Islet precursor cell (in vitro differentiated cells): Measurements from ENCODE around the gene CRCP.
"Not testable (repeated sequence)": the region's sequence is repeated elsewhere in the genome, so short reads cannot be mapped to it uniquely, and the experiment has no call there.

Experiments used
- DNase-seq: peaks from one replicate; pipeline ENCODE4 v3.0.0-alpha.2; 2018

The CRCP gene

GRCh38 chr7:66110856-66111255 is 3.8 kb upstream of the CRCP start:
- peak; percentile 94 for DNase-seq

- DNase-seq = not testable (repeated sequence)
Measured at GRCh38 chr7:66116680-66117420, 2.2 kb downstream of the CRCP start.

GRCh38 chr7:66118603-66119002 is 4.0 kb downstream of the CRCP start:
- no peak for DNase-seq

GRCh38 chr7:66119245-66119850 is 4.7 kb downstream of the CRCP start:
- DNase-seq = no peak

GRCh38 chr7:66123175-66123528 is 8.5 kb downstream of the CRCP start:
- DNase-seq = no peak

GRCh38 chr7:66124569-66124861 is 9.9 kb downstream of the CRCP start:
- not testable (repeated sequence) for DNase-seq

- no peak for DNase-seq
Measured at GRCh38 chr7:66125052-66125694, 10.5 kb downstream of the CRCP start.

- DNase-seq = not testable (repeated sequence)
Measured at GRCh38 chr7:66125781-66126352, 11.2 kb downstream of the CRCP start.

- not testable (repeated sequence) for DNase-seq
Measured at GRCh38 chr7:66127172-66127571, 12.5 kb downstream of the CRCP start.

- no peak for DNase-seq
Measured at GRCh38 chr7:66138994-66139752, 24.5 kb downstream of the CRCP start.

- peak; percentile 78 for DNase-seq
Measured at GRCh38 chr7:66140924-66141323, 26.3 kb downstream of the CRCP start.

- no peak for DNase-seq
Measured at GRCh38 chr7:66142334-66142733, 27.7 kb downstream of the CRCP start.

- DNase-seq = no peak
Measured at GRCh38 chr7:66142996-66143395, 28.3 kb downstream of the CRCP start.

GRCh38 chr7:66143876-66144332 is 29.3 kb downstream of the CRCP start:
- DNase-seq = no peak

GRCh38 chr7:66145400-66146104 is 30.9 kb downstream of the CRCP start:
- DNase-seq = no peak

- DNase-seq = no peak
Measured at GRCh38 chr7:66146701-66147100, 32.1 kb downstream of the CRCP start.

- not testable (repeated sequence) for DNase-seq
Measured at GRCh38 chr7:66147657-66148056, 33.0 kb downstream of the CRCP start.

GRCh38 chr7:66150471-66150870 is 35.8 kb downstream of the CRCP start:
- DNase-seq = no peak

- peak; percentile 64 for DNase-seq
Measured at GRCh38 chr7:66152371-66153191, 37.9 kb downstream of the CRCP start.

GRCh38 chr7:66153691-66154090 is 39.0 kb downstream of the CRCP start:
- no peak for DNase-seq

GRCh38 chr7:66156035-66156434 is 41.4 kb downstream of the CRCP start:
- not testable (repeated sequence) for DNase-seq

- no peak for DNase-seq
Measured at GRCh38 chr7:66157060-66157459, 42.4 kb downstream of the CRCP start.
